MM.1S (cell line): ENCODE data around the gene ZXDC.
A peak's percentile ranks its signal among the peaks of the same experiment; 100 is the strongest.

Experiments used
- DNase-seq: peaks from one replicate; pipeline ENCODE4 v3.0.0-alpha.2; 2015
- H2AFZ ChIP-seq: fragments of 300-600 bp; sonication (generic); 2 replicates; pipeline ENCODE4 v1.6.0; 2016; ENCODE audit warnings: antibody characterized with exemption, low read length
- H3F3A ChIP-seq: fragments of 300-600 bp; sonication (generic); 2 replicates; pipeline ENCODE4 v1.6.1; 2016; ENCODE audit warnings: mild to moderate bottlenecking, antibody characterized with exemption, low read length, moderate library complexity, mixed read lengths; ENCODE audit not compliant: insufficient read depth
- H3K27ac ChIP-seq: fragments of 300-600 bp; sonication (generic); 2 replicates; pipeline ENCODE4 v1.5.1; 2016; ENCODE audit warnings: mild to moderate bottlenecking, low read length
- H3K27me3 ChIP-seq: fragments of 300-600 bp; sonication (generic); replicated peaks from 2 replicates; pipeline ENCODE4 v1.6.0; 2016; ENCODE audit warnings: low read length; ENCODE audit not compliant: insufficient read depth
- H3K36me3 ChIP-seq: fragments of 300-600 bp; sonication (generic); replicated peaks from 2 replicates; pipeline ENCODE4 v1.6.1; 2016; ENCODE audit warnings: mild to moderate bottlenecking, low read length, mixed read lengths; ENCODE audit not compliant: insufficient read depth
- H3K4me1 ChIP-seq: fragments of 300-600 bp; sonication (generic); 2 replicates; pipeline ENCODE4 v1.6.1; 2016; ENCODE audit warnings: low read length, mixed read lengths
- H3K4me2 ChIP-seq: fragments of 300-600 bp; sonication (generic); 2 replicates; pipeline ENCODE4 v1.6.0; 2016; ENCODE audit warnings: low read depth, low read length
- H3K4me3 ChIP-seq: fragments of 300-600 bp; sonication (generic); 2 replicates; pipeline ENCODE4 v1.5.1; 2016; ENCODE audit warnings: low read length, mixed read lengths
- H3K79me2 ChIP-seq: fragments of 300-600 bp; sonication (generic); 2 replicates; pipeline ENCODE4 v1.6.1; 2016; ENCODE audit warnings: mixed run types, low read length, mixed read lengths
- H3K9ac ChIP-seq: fragments of 300-600 bp; sonication (generic); 2 replicates; pipeline ENCODE4 v1.6.1; 2016; ENCODE audit warnings: low read length, mixed read lengths
- H3K9me2 ChIP-seq: fragments of 300-600 bp; sonication (generic); replicated peaks from 2 replicates; pipeline ENCODE4 v1.6.1; 2016; ENCODE audit warnings: mild to moderate bottlenecking, low read length, mixed read lengths; ENCODE audit not compliant: insufficient read depth
- H3K9me3 ChIP-seq: fragments of 300-600 bp; sonication (generic); replicated peaks from 2 replicates; pipeline ENCODE4 v1.6.1; 2016; ENCODE audit warnings: mild to moderate bottlenecking, low read length, mixed read lengths; ENCODE audit not compliant: insufficient read depth
- H4K20me1 ChIP-seq: fragments of 300-600 bp; sonication (generic); 2 replicates; pipeline ENCODE4 v1.6.1; 2016; ENCODE audit warnings: mild to moderate bottlenecking, low read length, moderate library complexity, mixed read lengths; ENCODE audit not compliant: insufficient read depth
- EZH2 ChIP-seq: fragments of 300-600 bp; sonication (generic); optimal IDR thresholded peaks from 2 replicates; pipeline ENCODE3; 2017; ENCODE audit warnings: low read depth, mild to moderate bottlenecking, antibody characterized with exemption, low read length, mixed read lengths
- EZH2phosphoT487 ChIP-seq: fragments of 300-600 bp; sonication (generic); IDR thresholded peaks from 2 replicates; pipeline ENCODE4 v1.6.1; 2018; ENCODE audit warnings: antibody characterized with exemption, low read length
- TF ChIP-seq, protein P1 (sequence below): fragments of 300-600 bp; sonication (generic); IDR thresholded peaks from 2 replicates; pipeline ENCODE4 v1.5.1; 2016; ENCODE audit warnings: antibody characterized with exemption, low read length, mixed read lengths

The ZXDC gene

DNA sequence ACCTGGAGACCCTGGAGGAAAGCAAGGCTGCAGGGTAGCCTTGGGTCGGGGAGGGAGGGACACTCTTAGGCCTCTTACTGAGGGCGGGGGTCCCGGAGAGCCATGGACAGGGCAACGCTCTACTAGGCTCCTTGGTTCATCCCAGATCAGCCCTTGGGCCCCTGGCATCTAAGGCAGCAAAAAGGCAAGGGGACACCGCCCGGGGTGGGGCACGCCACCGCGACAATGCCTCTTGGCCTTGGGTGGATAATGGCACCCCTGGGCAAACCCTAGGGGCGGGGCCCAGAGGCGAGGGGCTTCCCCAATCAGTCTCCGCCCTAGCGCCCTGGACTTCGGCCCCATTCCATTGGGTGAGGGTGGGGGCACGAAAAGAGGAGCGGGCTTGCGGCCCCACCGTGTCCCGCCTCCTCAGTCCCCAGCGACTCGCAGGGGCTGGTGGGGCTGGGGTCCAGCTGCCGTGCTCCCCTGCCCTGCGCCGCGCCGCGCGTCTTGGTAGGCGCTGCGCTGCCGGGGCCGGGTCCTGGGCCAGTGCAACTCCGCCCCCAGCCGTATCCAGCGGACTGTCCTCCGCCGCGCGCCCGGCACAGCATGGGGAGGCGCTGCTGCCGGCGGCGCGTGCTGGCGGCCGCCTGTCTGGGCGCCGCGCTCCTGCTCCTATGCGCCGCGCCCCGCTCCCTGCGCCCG is 48.2 kb upstream of the ZXDC start, which contains the start of gene CHST13:
CHST13 (plus strand) TSS at position 411 of the 684 bp plus-strand sequence; CDS start at position 589, 178 bp downstream.
- Histone ChIP-seq H3K79me2 (no peaks in the 10 kb centered on the region), H3K36me3 (no peaks in the 10 kb centered on the region), H3K4me1 (no peaks in the 10 kb centered on the region), H3K9me3 (no peaks in the 10 kb centered on the region), H3K9ac (no peak within 1 kb of the TSS), H4K20me1 (no peaks in the 10 kb centered on the region), H3K4me3 (peak within 1 kb of the TSS; percentile 33; the same call in 1 of the 2 replicates), H3K4me2 (peak within 1 kb of the TSS; percentile 39; the same call in 1 of the 2 replicates), H3K27me3 (peaks cover 29% of the 10 kb centered on the region), H3K27ac (no peak within 1 kb of the TSS), H3K9me2 (no peaks in the 10 kb centered on the region), H2AFZ (no peak within 1 kb of the TSS), H3F3A (no peaks in the 10 kb centered on the region)
- DNase-seq, result no peak
- TF ChIP-seq EZH2phosphoT487 (no peak), EZH2 (no peak)
- TF ChIP-seq, protein P1, sequence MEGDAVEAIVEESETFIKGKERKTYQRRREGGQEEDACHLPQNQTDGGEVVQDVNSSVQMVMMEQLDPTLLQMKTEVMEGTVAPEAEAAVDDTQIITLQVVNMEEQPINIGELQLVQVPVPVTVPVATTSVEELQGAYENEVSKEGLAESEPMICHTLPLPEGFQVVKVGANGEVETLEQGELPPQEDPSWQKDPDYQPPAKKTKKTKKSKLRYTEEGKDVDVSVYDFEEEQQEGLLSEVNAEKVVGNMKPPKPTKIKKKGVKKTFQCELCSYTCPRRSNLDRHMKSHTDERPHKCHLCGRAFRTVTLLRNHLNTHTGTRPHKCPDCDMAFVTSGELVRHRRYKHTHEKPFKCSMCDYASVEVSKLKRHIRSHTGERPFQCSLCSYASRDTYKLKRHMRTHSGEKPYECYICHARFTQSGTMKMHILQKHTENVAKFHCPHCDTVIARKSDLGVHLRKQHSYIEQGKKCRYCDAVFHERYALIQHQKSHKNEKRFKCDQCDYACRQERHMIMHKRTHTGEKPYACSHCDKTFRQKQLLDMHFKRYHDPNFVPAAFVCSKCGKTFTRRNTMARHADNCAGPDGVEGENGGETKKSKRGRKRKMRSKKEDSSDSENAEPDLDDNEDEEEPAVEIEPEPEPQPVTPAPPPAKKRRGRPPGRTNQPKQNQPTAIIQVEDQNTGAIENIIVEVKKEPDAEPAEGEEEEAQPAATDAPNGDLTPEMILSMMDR, result no peak

DNA sequence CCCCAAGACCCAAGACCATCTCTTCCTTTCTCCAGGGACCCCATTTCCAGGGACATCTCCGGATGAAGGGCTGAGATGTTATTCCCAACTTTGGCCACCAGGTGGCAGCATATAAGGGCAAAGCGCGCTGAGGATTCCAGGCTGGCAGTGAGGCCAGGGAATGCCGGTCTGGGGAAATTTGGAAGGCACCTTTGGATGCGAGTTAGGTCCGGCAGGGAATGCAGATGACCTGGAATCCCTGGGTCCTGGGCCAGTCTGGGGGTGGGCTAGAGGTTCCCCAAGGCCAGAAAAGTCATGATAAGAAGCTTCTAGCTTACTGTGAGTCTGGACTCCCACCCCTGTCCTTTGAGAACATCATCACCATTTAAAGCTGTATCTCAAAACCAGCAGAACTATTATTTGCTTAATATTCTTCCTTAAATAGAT is 46.7 kb upstream of the ZXDC start:
- Histone ChIP-seq H3K27ac (no peak overlapping the region), H3K9me3 (no peaks in the 10 kb centered on the region), H3F3A (no peaks in the 10 kb centered on the region), H3K4me2 (no peak overlapping the region), H3K4me3 (no peak overlapping the region), H3K79me2 (no peaks in the 10 kb centered on the region), H3K4me1 (no peaks in the 10 kb centered on the region), H2AFZ (no peak overlapping the region), H4K20me1 (no peaks in the 10 kb centered on the region), H3K27me3 (peaks cover 29% of the 10 kb centered on the region), H3K9me2 (no peaks in the 10 kb centered on the region), H3K9ac (no peak overlapping the region), H3K36me3 (no peaks in the 10 kb centered on the region)
- DNase-seq, result peak; percentile 14
- TF ChIP-seq, protein P1, result peak; percentile 88
- TF ChIP-seq EZH2phosphoT487, result no peak

DNA sequence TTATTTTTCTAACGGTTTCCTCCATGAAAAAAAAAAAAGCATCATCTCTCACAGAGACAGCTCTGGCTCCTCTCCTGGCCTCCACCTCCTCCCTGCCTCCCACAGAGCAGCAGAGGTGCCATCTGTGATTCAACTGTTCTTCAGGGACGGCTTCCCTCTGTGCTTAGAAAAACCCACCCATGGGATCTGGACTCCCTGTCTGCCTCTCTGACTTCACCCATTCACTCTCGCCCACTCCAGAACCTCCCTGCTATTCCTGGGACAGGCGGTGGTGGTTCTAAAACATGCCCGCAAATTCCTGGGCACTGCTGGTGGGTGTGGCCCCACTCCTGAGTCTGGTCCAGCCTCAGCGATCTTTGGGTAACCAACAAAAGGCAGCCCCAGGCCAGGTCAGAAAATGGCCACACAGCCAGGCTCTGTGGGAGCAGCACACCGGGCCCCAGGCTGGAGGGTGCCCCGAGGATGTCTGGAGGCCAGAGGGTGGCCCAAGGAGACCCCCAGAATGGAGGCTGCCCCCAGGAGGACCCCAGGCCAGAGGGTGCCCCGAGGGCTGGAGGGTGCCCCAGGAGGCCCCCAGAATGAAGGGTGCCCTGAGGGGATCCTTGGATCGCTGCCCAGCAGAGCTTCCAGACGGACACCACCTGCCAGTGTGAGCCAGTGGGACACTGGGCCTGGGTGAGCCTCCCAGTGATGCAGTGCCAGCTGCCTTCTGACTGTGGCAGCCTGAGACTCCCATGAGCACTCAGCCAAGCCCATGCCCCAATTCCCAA is 45.6 kb upstream of the ZXDC start:
- Histone ChIP-seq H3K9me2 (no peaks in the 10 kb centered on the region), H3K27ac (no peak overlapping the region), H3K4me1 (no peaks in the 10 kb centered on the region), H3K36me3 (no peaks in the 10 kb centered on the region), H3K9ac (no peak overlapping the region), H3K9me3 (no peaks in the 10 kb centered on the region), H3K4me3 (no peak overlapping the region), H3K79me2 (no peaks in the 10 kb centered on the region), H2AFZ (no peak overlapping the region), H3F3A (no peaks in the 10 kb centered on the region), H3K27me3 (peaks cover 29% of the 10 kb centered on the region), H3K4me2 (no peak overlapping the region), H4K20me1 (no peaks in the 10 kb centered on the region)
- DNase-seq, result no peak
- TF ChIP-seq, protein P1, result no peak
- TF ChIP-seq EZH2phosphoT487 (no peak), EZH2 (no peak)
